ENCODE measurements around the gene INPP5D. TPM values are rescaled to one million over a fixed set of nuclear protein-coding genes. Genes with fewer than 3 reads are reported as not detected.

The INPP5D gene
- polyA plus RNA-seq, 1 donor (not counting 4 experiments of a cell fraction or from before 2014, with no cell fraction given): 7.5 TPM

- Histone ChIP-seq H4K20me1 (ENCODE audit: control insufficient read depth, extremely low read depth, insufficient read depth, low read length) (no peaks in the 10 kb centered on the region), H3K27me3 (ENCODE audit: control insufficient read depth, extremely low read depth, insufficient read depth, low read length) (no peaks in the 10 kb centered on the region), H3K9me1 (ENCODE audit: control insufficient read depth, extremely low read depth, insufficient read depth, low read length) (no peaks in the 10 kb centered on the region), H2AFZ (ENCODE audit: control insufficient read depth, low read length) (no peak overlapping the region), H3K4me3 (ENCODE audit: control insufficient read depth in 2 of 3, extremely low read depth in 1 of 3, insufficient read depth in 2 of 3, low read depth in 1 of 3, low read length in 3 of 3) (no peak overlapping the region), H3K9me3 (ENCODE audit: control insufficient read depth, low read depth, low read length) (no peaks in the 10 kb centered on the region), H3K4me2 (ENCODE audit: control insufficient read depth, extremely low read depth, insufficient read depth, low read depth, low read length) (peak overlapping the region; percentile 46), H3K9ac (ENCODE audit: control insufficient read depth, extremely low read depth, insufficient read depth, low read length) (no peak overlapping the region), H3K36me3 (ENCODE audit: control insufficient read depth in 2 of 2, extremely low read depth in 1 of 2, insufficient read depth in 2 of 2, low read length in 2 of 2) (peaks cover 1 to 4% of the 10 kb centered on the region in 2 experiments), H3K79me2 (ENCODE audit: control insufficient read depth, insufficient read depth, low read length) (peaks cover 48% of the 10 kb centered on the region), H3K4me1 (ENCODE audit: control insufficient read depth, extremely low read depth, insufficient read depth, low read length) (peaks cover 28% of the 10 kb centered on the region), H3K27ac (ENCODE audit: control insufficient read depth, insufficient read depth, low read length) (no peak overlapping the region)
- DNase-seq (ENCODE audit: low read depth, low spot score) (no peak), FAIRE-seq (no peak)
- no peak for TF ChIP-seq CTCF (optimal IDR thresholded peaks at IDR 0.05 in 1 of 3, IDR thresholded peaks at IDR 0.05 in 1 of 3, conservative IDR thresholded peaks at IDR 0.05 in 1 of 3; ENCODE audit: extremely low read depth in 1 of 3, insufficient read depth in 2 of 3, low read length in 3 of 3)
- TF ChIP-seq EZH2 (IDR thresholded peaks at IDR 0.05; ENCODE audit: low read length): no peak
- dilution Hi-C loops (cut with MboI; ENCODE audit: extremely low pct_ligation_motif_present, low sequenced_read_pairs): no loop called here
These were observed 81.8 kb downstream of the INPP5D start for GRCh38 chr2:233141901-233142300.

DNA sequence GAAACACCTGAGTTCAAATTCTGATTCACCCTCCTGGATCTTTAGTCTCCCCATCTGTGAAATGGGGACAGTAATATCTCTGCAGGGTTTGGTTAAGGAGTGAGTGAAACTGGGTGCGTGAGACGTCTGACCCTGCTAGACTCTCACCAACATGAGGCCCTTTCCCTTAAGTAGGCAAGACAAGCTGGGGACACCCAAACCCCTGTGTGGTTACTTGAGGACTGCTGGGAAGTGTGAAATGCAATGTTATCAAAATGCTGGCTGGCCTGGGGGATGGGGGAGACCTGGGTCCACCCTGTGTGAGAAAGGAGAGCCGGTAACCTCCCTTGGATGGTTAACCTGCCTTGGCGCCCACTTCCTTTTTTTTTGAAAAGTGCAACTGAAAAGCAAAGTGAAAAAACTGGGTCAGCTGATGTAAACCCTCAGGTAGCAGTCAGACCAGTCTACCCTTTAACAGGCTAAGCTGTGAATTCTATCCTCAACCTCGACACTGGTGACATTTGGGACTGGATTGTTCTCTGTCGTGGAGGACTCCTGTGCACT, 82.3 kb downstream of the INPP5D start:
- Histone ChIP-seq H3K79me2 (ENCODE audit: control insufficient read depth, insufficient read depth, low read length) (peaks cover 48% of the 10 kb centered on the region), H3K9ac (ENCODE audit: control insufficient read depth, extremely low read depth, insufficient read depth, low read length) (no peak overlapping the region), H3K4me2 (ENCODE audit: control insufficient read depth, extremely low read depth, insufficient read depth, low read depth, low read length) (peak overlapping the region; percentile 5), H3K27ac (ENCODE audit: control insufficient read depth, insufficient read depth, low read length) (no peak overlapping the region), H3K4me3 (ENCODE audit: control insufficient read depth in 2 of 3, extremely low read depth in 1 of 3, insufficient read depth in 2 of 3, low read depth in 1 of 3, low read length in 3 of 3) (no peak overlapping the region), H3K9me1 (ENCODE audit: control insufficient read depth, extremely low read depth, insufficient read depth, low read length) (no peaks in the 10 kb centered on the region), H3K36me3 (ENCODE audit: control insufficient read depth in 2 of 2, extremely low read depth in 1 of 2, insufficient read depth in 2 of 2, low read length in 2 of 2) (peaks cover 6% of the 10 kb centered on the region in 2 experiments), H3K9me3 (ENCODE audit: control insufficient read depth, low read depth, low read length) (no peaks in the 10 kb centered on the region), H4K20me1 (ENCODE audit: control insufficient read depth, extremely low read depth, insufficient read depth, low read length) (no peaks in the 10 kb centered on the region), H3K4me1 (ENCODE audit: control insufficient read depth, extremely low read depth, insufficient read depth, low read length) (peaks cover 28% of the 10 kb centered on the region), H2AFZ (ENCODE audit: control insufficient read depth, low read length) (no peak overlapping the region), H3K27me3 (ENCODE audit: control insufficient read depth, extremely low read depth, insufficient read depth, low read length) (no peaks in the 10 kb centered on the region)
- TF ChIP-seq EZH2 (IDR thresholded peaks at IDR 0.05; ENCODE audit: low read length): no peak
- no peak for TF ChIP-seq CTCF (optimal IDR thresholded peaks at IDR 0.05 in 1 of 3, IDR thresholded peaks at IDR 0.05 in 1 of 3, conservative IDR thresholded peaks at IDR 0.05 in 1 of 3; ENCODE audit: extremely low read depth in 1 of 3, insufficient read depth in 2 of 3, low read length in 3 of 3)
- FAIRE-seq (no peak), DNase-seq (ENCODE audit: low read depth, low spot score) (no peak)
- dilution Hi-C loops (cut with MboI; ENCODE audit: extremely low pct_ligation_motif_present, low sequenced_read_pairs): no loop called here
